ENCODE measurements around the gene SUN1.
A peak's percentile ranks its signal among the peaks of the same experiment; 100 is the strongest.
"Not testable (repeated sequence)": the region's sequence is repeated elsewhere in the genome, so short reads cannot be mapped to it uniquely, and the experiment has no call there.

Gene SUN1, protein sequence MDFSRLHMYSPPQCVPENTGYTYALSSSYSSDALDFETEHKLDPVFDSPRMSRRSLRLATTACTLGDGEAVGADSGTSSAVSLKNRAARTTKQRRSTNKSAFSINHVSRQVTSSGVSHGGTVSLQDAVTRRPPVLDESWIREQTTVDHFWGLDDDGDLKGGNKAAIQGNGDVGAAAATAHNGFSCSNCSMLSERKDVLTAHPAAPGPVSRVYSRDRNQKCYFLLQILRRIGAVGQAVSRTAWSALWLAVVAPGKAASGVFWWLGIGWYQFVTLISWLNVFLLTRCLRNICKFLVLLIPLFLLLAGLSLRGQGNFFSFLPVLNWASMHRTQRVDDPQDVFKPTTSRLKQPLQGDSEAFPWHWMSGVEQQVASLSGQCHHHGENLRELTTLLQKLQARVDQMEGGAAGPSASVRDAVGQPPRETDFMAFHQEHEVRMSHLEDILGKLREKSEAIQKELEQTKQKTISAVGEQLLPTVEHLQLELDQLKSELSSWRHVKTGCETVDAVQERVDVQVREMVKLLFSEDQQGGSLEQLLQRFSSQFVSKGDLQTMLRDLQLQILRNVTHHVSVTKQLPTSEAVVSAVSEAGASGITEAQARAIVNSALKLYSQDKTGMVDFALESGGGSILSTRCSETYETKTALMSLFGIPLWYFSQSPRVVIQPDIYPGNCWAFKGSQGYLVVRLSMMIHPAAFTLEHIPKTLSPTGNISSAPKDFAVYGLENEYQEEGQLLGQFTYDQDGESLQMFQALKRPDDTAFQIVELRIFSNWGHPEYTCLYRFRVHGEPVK

GRCh38 chr7:832167-832967 is at the start of gene SUN1:
Gene SUN1 (plus strand): TSS chr7:832476. CDS start chr7:832525, 49 bp downstream.
- DNase-seq, result peak; percentile 72 to 73

- no peak for DNase-seq
These were observed 49.4 kb upstream of the SUN1 start for GRCh38 chr7:782718-783449.

- no peak for DNase-seq
These were observed 48.5 kb upstream of the SUN1 start for GRCh38 chr7:783556-784490.

DNA sequence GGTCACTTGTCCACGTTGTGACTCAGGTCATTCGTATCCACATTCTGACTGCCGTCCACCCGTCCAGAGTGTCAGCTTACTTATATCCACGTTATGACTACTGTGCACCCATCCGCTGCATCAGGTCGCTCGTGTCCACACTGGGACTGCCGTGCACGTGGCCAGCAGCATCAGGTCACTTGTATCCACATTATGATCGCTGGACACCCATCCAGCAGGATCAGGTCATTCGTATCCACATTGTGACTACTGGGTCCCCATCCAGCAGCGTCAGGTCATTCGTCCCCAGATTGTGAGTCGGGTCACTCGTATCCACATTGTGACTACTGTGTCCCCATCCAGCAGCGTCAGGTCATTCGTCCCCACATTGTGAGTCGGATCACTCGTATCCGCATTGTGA is 47.3 kb upstream of the SUN1 start:
- no peak for DNase-seq

- no peak for DNase-seq
These were observed 46.9 kb upstream of the SUN1 start for GRCh38 chr7:785416-785815.

DNA sequence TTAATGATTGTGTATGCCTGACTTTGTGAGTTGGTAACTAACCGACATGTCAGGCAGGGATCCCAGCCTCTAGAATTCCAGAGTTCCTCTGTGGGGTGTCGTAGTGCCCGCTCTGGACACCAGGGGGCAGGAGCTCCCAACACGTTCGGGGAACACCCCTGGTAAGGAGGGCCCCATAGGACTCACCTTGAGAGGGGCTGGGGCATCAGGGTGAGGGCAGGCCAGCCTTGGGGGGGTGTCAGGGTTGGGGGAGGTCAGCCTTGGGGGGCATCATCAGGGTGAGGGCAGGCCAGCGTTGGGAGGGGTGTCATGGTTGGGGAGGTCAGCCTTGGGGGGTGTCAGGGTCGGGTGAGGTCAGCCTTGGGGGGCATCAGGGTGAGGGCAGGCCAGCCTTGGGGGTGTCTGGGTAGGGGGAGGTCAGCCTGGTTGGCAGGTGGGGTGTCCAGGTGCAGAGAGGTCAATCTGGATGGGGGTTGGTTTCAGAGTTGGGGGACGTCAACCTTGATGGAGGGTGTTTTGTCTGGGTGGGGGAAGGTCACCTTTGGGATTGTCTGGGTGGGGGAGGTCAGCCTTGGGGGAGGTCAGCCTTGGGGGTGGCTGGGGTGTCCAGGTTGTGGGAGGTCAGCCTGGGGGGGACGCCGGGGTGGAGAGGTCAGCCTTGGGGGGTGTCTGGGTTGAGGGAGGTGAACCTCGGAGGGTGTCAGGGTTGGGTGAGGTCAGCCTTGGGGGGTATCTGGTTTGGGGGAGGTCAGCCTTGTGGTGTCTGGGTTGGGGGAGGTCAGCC is 45.6 kb upstream of the SUN1 start:
- DNase-seq, result peak; percentile 83

GRCh38 chr7:787332-788240 is 44.7 kb upstream of the SUN1 start:
- no peak for DNase-seq

GRCh38 chr7:791519-791918 is 40.8 kb upstream of the SUN1 start:
- no peak for DNase-seq

DNA sequence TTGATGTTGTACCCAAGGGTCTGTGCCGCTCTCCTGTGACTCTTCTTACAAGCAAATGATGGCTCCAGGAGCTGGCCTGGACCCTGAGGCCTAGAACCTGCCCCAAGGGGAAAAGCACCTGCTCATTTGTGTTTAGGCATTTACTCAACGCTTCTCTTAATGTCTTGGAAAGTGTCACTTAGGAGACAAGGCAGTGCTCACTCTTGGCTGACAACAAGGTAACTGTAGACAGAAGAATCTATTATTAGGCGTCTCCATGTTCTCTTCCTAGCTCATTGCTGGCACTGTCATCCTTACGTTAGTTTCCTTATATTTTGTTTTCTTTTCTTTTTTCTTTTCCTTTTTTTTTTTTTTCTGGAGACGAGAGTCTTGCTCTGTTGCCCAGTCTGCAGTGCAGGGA is 38.1 kb upstream of the SUN1 start:
- DNase-seq, result no peak

GRCh38 chr7:794671-795329 is 37.5 kb upstream of the SUN1 start:
- no peak for DNase-seq

DNA sequence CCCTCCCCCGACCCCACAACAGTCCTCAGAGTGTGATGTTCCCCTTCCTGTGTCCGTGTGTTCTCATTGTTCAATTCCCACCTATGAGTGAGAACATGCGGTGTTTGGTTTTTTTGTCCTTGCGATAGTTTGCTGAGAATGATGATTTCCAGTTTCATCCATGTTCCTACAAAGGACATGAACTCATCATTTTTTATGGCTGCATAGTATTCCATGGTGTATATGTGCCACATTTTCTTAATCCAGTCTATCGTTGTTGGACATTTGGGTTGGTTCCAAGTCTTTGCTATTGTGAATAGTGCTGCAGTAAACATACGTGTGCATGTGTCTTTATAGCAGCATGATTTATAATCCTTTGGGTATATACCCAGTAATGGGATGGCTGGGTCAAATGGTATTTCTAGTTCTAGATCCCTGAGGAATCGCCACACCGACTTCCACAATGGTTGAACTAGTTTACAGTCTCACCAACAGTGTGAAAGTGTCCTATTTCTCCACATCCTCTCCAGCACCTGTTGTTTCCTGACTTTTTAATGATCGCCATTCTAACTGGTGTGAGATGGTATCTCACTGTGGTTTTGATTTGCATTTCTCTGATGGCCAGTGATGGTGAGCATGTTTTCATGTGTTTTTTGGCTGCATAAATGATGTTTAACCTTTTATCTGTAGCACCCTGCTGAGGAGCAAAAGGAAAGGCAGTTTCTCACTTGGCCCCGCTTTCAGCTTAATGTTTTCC is 35.7 kb upstream of the SUN1 start:
- not testable (repeated sequence) for DNase-seq

GRCh38 chr7:798921-799470 is 33.3 kb upstream of the SUN1 start:
- no peak for DNase-seq

DNA sequence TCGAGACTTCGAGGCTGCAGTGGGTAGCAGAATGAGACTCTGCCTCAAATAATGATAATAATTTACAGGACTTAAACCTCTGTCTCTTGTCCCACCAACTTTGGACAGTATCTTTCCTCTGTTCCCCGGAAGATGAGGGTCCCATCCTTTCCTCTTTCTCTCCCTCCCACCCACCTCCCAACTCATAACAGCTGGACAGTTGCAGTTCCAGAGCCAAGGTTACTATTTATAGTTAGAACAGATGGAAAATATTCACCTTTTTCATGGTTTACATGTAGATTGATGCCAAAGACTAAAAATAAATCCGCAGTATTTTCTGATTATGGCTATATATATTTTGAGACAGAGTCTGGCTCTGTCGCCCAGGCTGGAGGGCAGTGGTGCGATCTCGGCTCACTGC is 31.6 kb upstream of the SUN1 start:
- DNase-seq, result no peak

DNA sequence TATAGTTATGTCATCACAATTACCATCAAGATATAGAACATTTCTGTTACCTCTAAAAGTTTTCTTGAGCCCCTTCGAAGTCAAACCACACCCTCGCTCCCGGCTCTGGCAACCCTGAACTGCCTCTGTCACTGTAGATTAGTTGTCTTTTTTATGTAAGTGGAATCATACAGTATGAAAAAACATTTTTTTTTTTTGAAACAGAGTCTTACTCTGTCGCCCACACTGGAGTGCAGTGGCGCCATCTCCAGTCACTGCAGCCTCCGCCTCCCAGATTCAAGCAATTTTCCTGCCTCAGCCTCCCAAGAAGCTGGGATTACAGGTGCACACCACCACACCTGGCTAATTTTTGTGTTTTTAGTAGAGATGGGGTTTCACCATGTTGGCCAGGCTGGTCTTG is 30.9 kb upstream of the SUN1 start:
- not testable (repeated sequence) for DNase-seq

- no peak for DNase-seq
These were observed 30.3 kb upstream of the SUN1 start for GRCh38 chr7:801940-802381.

DNA sequence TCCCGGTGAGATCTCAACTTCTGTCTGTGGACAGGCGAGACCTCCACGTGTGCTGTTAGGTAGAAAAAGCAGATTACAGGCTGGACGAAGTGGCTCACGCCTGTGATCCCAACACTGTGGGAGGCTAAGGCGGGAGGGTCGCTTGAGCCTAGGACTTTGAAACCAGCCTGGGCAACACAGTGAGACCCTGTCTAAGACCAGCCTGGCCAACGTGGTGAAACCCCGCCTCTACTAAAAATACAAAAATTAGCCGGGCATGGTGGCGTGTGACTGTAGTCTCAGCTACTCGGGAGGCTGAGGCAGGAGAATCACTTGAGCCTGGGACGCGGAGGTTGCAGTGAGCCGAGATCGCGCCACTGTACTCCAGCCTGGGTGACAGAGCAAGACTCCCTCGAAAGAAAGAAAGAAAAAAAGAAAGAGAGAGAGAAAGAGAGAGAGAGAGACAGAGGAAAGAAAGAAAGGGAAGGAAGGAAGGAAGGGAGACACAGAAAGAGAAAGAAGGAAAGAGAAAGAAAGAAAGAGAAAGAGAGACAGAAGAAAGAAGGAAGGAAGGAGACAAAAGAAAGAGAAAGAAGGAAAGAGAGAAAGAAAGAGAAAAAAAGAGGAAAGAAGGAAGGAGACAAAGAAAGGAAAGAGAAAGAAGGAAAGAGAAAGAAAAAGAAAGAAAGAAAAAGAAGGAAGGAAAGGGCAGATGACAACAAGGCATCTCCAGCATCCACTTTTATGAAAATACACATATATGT is 29.6 kb upstream of the SUN1 start:
- DNase-seq, result no peak

GRCh38 chr7:803243-803635 is 29.0 kb upstream of the SUN1 start:
- no peak for DNase-seq

Measured in activated T-cell treated with anti-CD3 and anti-CD28 coated beads, Interleukin-2, amount 50 U/mL, for 48 hours (primary cell).